ENCODE data around the gene ATP12A.
"Not testable (repeated sequence)": the region's sequence is repeated elsewhere in the genome, so short reads cannot be mapped to it uniquely, and the experiment has no call there.

ATP12A gene

GRCh38 chr13:24688950-24689349 is 8.7 kb downstream of the ATP12A start:
- DNase-seq (ENCODE audit: low spot score) = no peak

- no peak for DNase-seq (ENCODE audit: low spot score)
Measured at GRCh38 chr13:24691381-24691780, 11.2 kb downstream of the ATP12A start.

- no peak for DNase-seq (ENCODE audit: low spot score)
Measured at GRCh38 chr13:24692561-24692960, 12.4 kb downstream of the ATP12A start.

- peak; percentile 87 for DNase-seq (ENCODE audit: low spot score)
Measured at GRCh38 chr13:24693862-24694471, 13.8 kb downstream of the ATP12A start.

GRCh38 chr13:24694907-24695306 is 14.7 kb downstream of the ATP12A start:
- no peak for DNase-seq (ENCODE audit: low spot score)

GRCh38 chr13:24698686-24699085 is 18.5 kb downstream of the ATP12A start:
- no peak for DNase-seq (ENCODE audit: low spot score)

- DNase-seq (ENCODE audit: low spot score) = no peak
Measured at GRCh38 chr13:24699541-24699940, 19.3 kb downstream of the ATP12A start.

GRCh38 chr13:24700539-24700938 is 20.3 kb downstream of the ATP12A start:
- DNase-seq (ENCODE audit: low spot score) = no peak

- no peak for DNase-seq (ENCODE audit: low spot score)
Measured at GRCh38 chr13:24706886-24707585, 26.8 kb downstream of the ATP12A start.

GRCh38 chr13:24709186-24709913 is 29.1 kb downstream of the ATP12A start:
- DNase-seq (ENCODE audit: low spot score) = no peak

- no peak for DNase-seq (ENCODE audit: low spot score)
Measured at GRCh38 chr13:24713022-24713421, 32.8 kb downstream of the ATP12A start.

- no peak for DNase-seq (ENCODE audit: low spot score)
Measured at GRCh38 chr13:24716011-24716410, 35.8 kb downstream of the ATP12A start.

- DNase-seq (ENCODE audit: low spot score) = no peak
Measured at GRCh38 chr13:24716446-24716845, 36.2 kb downstream of the ATP12A start.

GRCh38 chr13:24717217-24717616 is 37.0 kb downstream of the ATP12A start:
- DNase-seq (ENCODE audit: low spot score) = no peak

GRCh38 chr13:24718192-24718965 is 38.2 kb downstream of the ATP12A start:
- DNase-seq (ENCODE audit: low spot score) = no peak

GRCh38 chr13:24719139-24719538 is 38.9 kb downstream of the ATP12A start:
- no peak for DNase-seq (ENCODE audit: low spot score)

GRCh38 chr13:24723206-24723605 is 43.0 kb downstream of the ATP12A start:
- no peak for DNase-seq (ENCODE audit: low spot score)

- DNase-seq (ENCODE audit: low spot score) = no peak
Measured at GRCh38 chr13:24724714-24725113, 44.5 kb downstream of the ATP12A start.

- no peak for DNase-seq (ENCODE audit: low spot score)
Measured at GRCh38 chr13:24725379-24725778, 45.2 kb downstream of the ATP12A start.

- peak; percentile 84 for DNase-seq (ENCODE audit: low spot score)
Measured at GRCh38 chr13:24727731-24728601, 47.8 kb downstream of the ATP12A start.

GRCh38 chr13:24730873-24731567 is 50.8 kb downstream of the ATP12A start:
- DNase-seq (ENCODE audit: low spot score) = not testable (repeated sequence)
